HG02588 (cell line): ENCODE results near the gene SMYD3.
"Not testable (repeated sequence)": the region's sequence is repeated elsewhere in the genome, so short reads cannot be mapped to it uniquely, and the experiment has no call there.

Experiments
- ATAC-seq: cut with Tn5 transposase; IDR thresholded peaks from one replicate; pipeline ENCODE4 v1.9.1; 2021; ENCODE audit warnings: mild to moderate bottlenecking, moderate library complexity; ENCODE audit not compliant: unreplicated experiment

Gene SMYD3

GRCh38 chr1:246081138-246081702 is 425.9 kb downstream of the SMYD3 start:
- no peak for ATAC-seq

GRCh38 chr1:246080031-246080430 is 427.0 kb downstream of the SMYD3 start:
- ATAC-seq: no peak

- no peak for ATAC-seq
These were observed 428.2 kb downstream of the SMYD3 start for GRCh38 chr1:246078888-246079252.

- ATAC-seq: no peak
These were observed 428.8 kb downstream of the SMYD3 start for GRCh38 chr1:246078126-246078887.

GRCh38 chr1:246077476-246077875 is 429.6 kb downstream of the SMYD3 start:
- no peak for ATAC-seq

- no peak for ATAC-seq
These were observed 432.7 kb downstream of the SMYD3 start for GRCh38 chr1:246074421-246074820.

GRCh38 chr1:246072456-246072955 is 434.6 kb downstream of the SMYD3 start:
- ATAC-seq: no peak

- not testable (repeated sequence) for ATAC-seq
These were observed 435.1 kb downstream of the SMYD3 start for GRCh38 chr1:246071981-246072380.

GRCh38 chr1:246071561-246071960 is 435.5 kb downstream of the SMYD3 start:
- ATAC-seq: not testable (repeated sequence)

- ATAC-seq: no peak
These were observed 437.5 kb downstream of the SMYD3 start for GRCh38 chr1:246069581-246069980.

GRCh38 chr1:246068619-246069509 is 438.2 kb downstream of the SMYD3 start:
- no peak for ATAC-seq

GRCh38 chr1:246068217-246068512 is 438.9 kb downstream of the SMYD3 start:
- ATAC-seq: no peak

GRCh38 chr1:246067432-246068216 is 439.5 kb downstream of the SMYD3 start:
- ATAC-seq: no peak

- ATAC-seq: no peak
These were observed 440.5 kb downstream of the SMYD3 start for GRCh38 chr1:246066573-246066972.

- ATAC-seq: no peak
These were observed 441.5 kb downstream of the SMYD3 start for GRCh38 chr1:246065592-246065991.

- ATAC-seq: no peak
These were observed 442.2 kb downstream of the SMYD3 start for GRCh38 chr1:246064891-246065290.

- no peak for ATAC-seq
These were observed 444.0 kb downstream of the SMYD3 start for GRCh38 chr1:246063013-246063616.

GRCh38 chr1:246058466-246058865 is 448.6 kb downstream of the SMYD3 start:
- no peak for ATAC-seq

GRCh38 chr1:246052603-246053002 is 454.5 kb downstream of the SMYD3 start:
- ATAC-seq: no peak

GRCh38 chr1:246051909-246052518 is 455.1 kb downstream of the SMYD3 start:
- no peak for ATAC-seq
